Calu3 (cell line): Measurements from ENCODE around the gene LDLRAD4. TPM values are rescaled to one million over a fixed set of nuclear protein-coding genes. Genes with fewer than 3 reads are reported as not detected.

ENCODE experiments used
- BruUV-seq: library from RNA; stranded (reverse); fragments of 400-500 nt; replicated peaks from 2 replicates; lab custom pipeline; 2021; lab: Mats Ljungman, UMichigan
- CTCF ChIA-PET: fragments of 300-600 bp; sonication (Branson Sonifier 250); formaldehyde crosslinking; loops from one replicate; lab custom pipeline; 2022; ENCODE audit warnings: antibody characterized with exemption; lab: Charles Lee
- DNase-seq: peaks from one replicate; pipeline ENCODE4 v3.0.0; 2022
- H3K27ac Mint-ChIP-seq: one replicate; pipeline ENCODE4 v1.8.0; 2022; ENCODE audit warnings: mixed read lengths; ENCODE audit not compliant: unreplicated experiment
- H3K27me3 Mint-ChIP-seq: one replicate; pipeline ENCODE4 v1.8.0; 2022; ENCODE audit warnings: mixed read lengths; ENCODE audit not compliant: unreplicated experiment
- H3K36me3 Mint-ChIP-seq: one replicate; pipeline ENCODE4 v1.8.0; 2022; ENCODE audit warnings: mild to moderate bottlenecking, moderate library complexity, mixed read lengths; ENCODE audit not compliant: insufficient read depth, unreplicated experiment
- H3K4me1 Mint-ChIP-seq: one replicate; pipeline ENCODE4 v1.8.0; 2022; ENCODE audit warnings: mild to moderate bottlenecking, low read depth, mixed read lengths; ENCODE audit not compliant: unreplicated experiment
- H3K4me3 Mint-ChIP-seq: one replicate; pipeline ENCODE4 v1.8.0; 2022; ENCODE audit warnings: mild to moderate bottlenecking, low read depth, moderate library complexity, mixed read lengths; ENCODE audit not compliant: unreplicated experiment
- H3K9me3 Mint-ChIP-seq: one replicate; pipeline ENCODE4 v1.8.0; 2022; ENCODE audit warnings: low read depth, mixed read lengths; ENCODE audit not compliant: unreplicated experiment
- CTCF ChIP-seq: fragments of 200-600 bp; IDR thresholded peaks from one replicate; pipeline ENCODE4 v1.8.0; 2022; ENCODE audit warnings: antibody characterized with exemption; ENCODE audit not compliant: unreplicated experiment
- intact Hi-C: fragments of 100-400 bp; cut with micrococcal nuclease; formaldehyde crosslinking; loops from one replicate; pipeline ENCODE4 v1.10.0; 2022; ENCODE audit not compliant: unreplicated experiment
- total RNA-seq: library from RNA; stranded (reverse); gene quantifications from 2 replicates; pipeline ENCODE4 v1.2.3, GENCODE V29; 2022

The LDLRAD4 gene
- total RNA-seq, 1 experiment from 2014 or later: 0.50 TPM

DNA sequence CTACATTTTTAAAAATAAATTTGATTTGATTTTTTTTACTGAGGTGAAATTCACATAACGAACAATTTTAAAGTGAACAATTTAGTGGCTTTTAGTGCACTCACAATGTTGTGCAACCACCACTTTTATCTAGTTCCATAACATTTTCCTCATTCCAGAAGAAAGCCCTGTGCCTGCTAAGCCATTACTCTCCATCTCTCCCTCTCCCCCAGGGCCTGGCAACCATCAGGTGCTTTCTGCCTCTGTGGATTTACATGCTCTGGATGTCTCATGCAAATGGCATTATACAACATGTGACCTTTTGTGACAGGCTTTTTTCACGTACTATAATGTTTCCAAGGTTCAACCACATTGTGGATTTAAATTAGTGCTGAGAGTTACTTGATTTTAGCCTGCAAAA lies 19.9 kb upstream of the LDLRAD4 start:
- no peak overlapping the region for H3K4me3 Mint-ChIP-seq
- BruUV-seq: no TSS peak
- peaks cover 63% of the 10 kb centered on the region for H3K27me3 Mint-ChIP-seq
- no peak for DNase-seq
- CTCF ChIA-PET: no interaction called here
- intact Hi-C loops: no loop called here
- no peak overlapping the region for H3K27ac Mint-ChIP-seq
- no peaks in the 10 kb centered on the region for H3K4me1 Mint-ChIP-seq
- no peak for TF ChIP-seq CTCF
- no peaks in the 10 kb centered on the region for H3K36me3 Mint-ChIP-seq
- peaks cover 11% of the 10 kb centered on the region for H3K9me3 Mint-ChIP-seq

GRCh38 chr18:13199169-13199568 lies 19.4 kb upstream of the LDLRAD4 start:
- no peaks in the 10 kb centered on the region for H3K4me1 Mint-ChIP-seq
- intact Hi-C loops: no loop called here
- CTCF ChIA-PET: no interaction called here
- H3K9me3 Mint-ChIP-seq: peaks cover 11% of the 10 kb centered on the region
- H3K27me3 Mint-ChIP-seq: peaks cover 60% of the 10 kb centered on the region
- no peak for TF ChIP-seq CTCF
- H3K27ac Mint-ChIP-seq: no peak overlapping the region
- no peak for DNase-seq
- BruUV-seq: no TSS peak
- no peak overlapping the region for H3K4me3 Mint-ChIP-seq
- H3K36me3 Mint-ChIP-seq: no peaks in the 10 kb centered on the region

DNA sequence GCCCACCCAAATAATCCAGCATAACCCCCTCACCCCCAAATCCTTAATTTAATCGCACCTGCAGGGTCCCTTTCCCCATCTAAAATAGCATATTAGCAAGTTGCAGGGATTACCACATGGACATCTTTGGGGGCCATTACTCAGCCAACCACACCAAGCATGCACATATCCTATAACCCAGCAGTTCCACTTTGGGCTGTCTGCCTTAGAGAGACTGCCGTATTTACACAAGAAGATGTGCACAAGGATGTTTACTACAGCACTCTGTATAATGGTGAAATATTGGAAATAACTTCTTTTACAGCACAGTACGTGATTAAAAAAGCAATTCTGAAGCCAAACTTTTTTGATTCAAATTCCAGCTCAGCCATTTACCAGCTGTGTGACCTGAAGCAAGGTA lies 17.3 kb upstream of the LDLRAD4 start:
- TF ChIP-seq CTCF: no peak
- H3K36me3 Mint-ChIP-seq: no peaks in the 10 kb centered on the region
- CTCF ChIA-PET: no interaction called here
- no TSS peak for BruUV-seq
- peaks cover 11% of the 10 kb centered on the region for H3K9me3 Mint-ChIP-seq
- DNase-seq: no peak
- no peak overlapping the region for H3K27ac Mint-ChIP-seq
- H3K4me3 Mint-ChIP-seq: no peak overlapping the region
- no peaks in the 10 kb centered on the region for H3K4me1 Mint-ChIP-seq
- H3K27me3 Mint-ChIP-seq: peaks cover 79% of the 10 kb centered on the region
- intact Hi-C loops: no loop called here

- no peak for TF ChIP-seq CTCF
- Mint-ChIP-seq H3K27me3 (peaks cover 85% of the 10 kb centered on the region), H3K36me3 (no peaks in the 10 kb centered on the region), H3K27ac (no peak overlapping the region), H3K9me3 (peaks cover 11% of the 10 kb centered on the region), H3K4me3 (no peak overlapping the region), H3K4me1 (no peaks in the 10 kb centered on the region)
- no TSS peak for BruUV-seq
- no peak for DNase-seq
- CTCF ChIA-PET: no interaction called here
- intact Hi-C loops: no loop called here
Observed at GRCh38 chr18:13202571-13202970, 16.0 kb upstream of the LDLRAD4 start.

DNA sequence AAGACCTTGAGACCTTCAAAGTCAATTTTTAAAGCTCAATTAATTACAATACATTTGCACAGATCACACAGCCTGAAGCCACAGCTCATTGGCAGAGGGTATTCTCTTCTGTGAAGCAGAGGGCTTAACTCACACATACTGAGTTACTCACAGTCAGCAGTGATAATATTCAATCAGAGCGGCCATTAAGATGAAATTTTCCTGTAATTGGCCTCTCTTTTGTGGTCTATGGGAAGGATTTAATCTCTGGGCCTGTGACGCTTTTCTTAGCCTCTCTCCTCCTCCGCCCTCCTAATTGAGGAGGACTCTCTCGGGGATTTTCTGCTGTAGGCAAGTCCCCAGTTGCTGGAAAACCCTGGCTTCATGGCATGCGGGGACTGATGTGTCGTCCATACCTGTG lies 12.3 kb upstream of the LDLRAD4 start:
- intact Hi-C loops: no loop called here
- Mint-ChIP-seq H3K9me3 (no peaks in the 10 kb centered on the region), H3K4me3 (no peak overlapping the region), H3K36me3 (no peaks in the 10 kb centered on the region), H3K27me3 (peaks cover 79% of the 10 kb centered on the region), H3K4me1 (no peaks in the 10 kb centered on the region), H3K27ac (no peak overlapping the region)
- CTCF ChIA-PET: interaction anchor here (1.1 kb wide), 1 partner anchor 10 kb away, joined by 3 read pairs; no protein-coding TSS in a partner anchor
- DNase-seq: no peak
- BruUV-seq: no TSS peak
- no peak for TF ChIP-seq CTCF
